GM12864 (cell line): Measurements from ENCODE around the gene RXFP1.

Experiments
- DNase-seq: peaks from one replicate; pipeline ENCODE4 v3.0.0-alpha.2; 2011; ENCODE audit warnings: low read depth
- H3K4me3 ChIP-seq: 2 replicates; pipeline ENCODE4 v1.5.1; 2011; ENCODE audit warnings: mild to moderate bottlenecking, low read depth, low read length, control low read depth
- TF ChIP-seq, protein P1 (sequence below): IDR thresholded peaks from 2 replicates; pipeline ENCODE4 v1.5.1; 2011; ENCODE audit warnings: low read depth, mild to moderate bottlenecking, moderate library complexity, low read length, control low read depth, inconsistent platforms; ENCODE audit errors: missing control alignments

The RXFP1 gene

GRCh38 chr4:158673633-158674032, 152.0 kb downstream of the RXFP1 start:
- TF ChIP-seq, protein P1, sequence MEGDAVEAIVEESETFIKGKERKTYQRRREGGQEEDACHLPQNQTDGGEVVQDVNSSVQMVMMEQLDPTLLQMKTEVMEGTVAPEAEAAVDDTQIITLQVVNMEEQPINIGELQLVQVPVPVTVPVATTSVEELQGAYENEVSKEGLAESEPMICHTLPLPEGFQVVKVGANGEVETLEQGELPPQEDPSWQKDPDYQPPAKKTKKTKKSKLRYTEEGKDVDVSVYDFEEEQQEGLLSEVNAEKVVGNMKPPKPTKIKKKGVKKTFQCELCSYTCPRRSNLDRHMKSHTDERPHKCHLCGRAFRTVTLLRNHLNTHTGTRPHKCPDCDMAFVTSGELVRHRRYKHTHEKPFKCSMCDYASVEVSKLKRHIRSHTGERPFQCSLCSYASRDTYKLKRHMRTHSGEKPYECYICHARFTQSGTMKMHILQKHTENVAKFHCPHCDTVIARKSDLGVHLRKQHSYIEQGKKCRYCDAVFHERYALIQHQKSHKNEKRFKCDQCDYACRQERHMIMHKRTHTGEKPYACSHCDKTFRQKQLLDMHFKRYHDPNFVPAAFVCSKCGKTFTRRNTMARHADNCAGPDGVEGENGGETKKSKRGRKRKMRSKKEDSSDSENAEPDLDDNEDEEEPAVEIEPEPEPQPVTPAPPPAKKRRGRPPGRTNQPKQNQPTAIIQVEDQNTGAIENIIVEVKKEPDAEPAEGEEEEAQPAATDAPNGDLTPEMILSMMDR = no peak
- no peak for DNase-seq
- no peak overlapping the region for H3K4me3 ChIP-seq

- TF ChIP-seq, protein P1 = no peak
- H3K4me3 ChIP-seq = no peak overlapping the region
- DNase-seq = no peak
Observed at GRCh38 chr4:158676076-158676475, 154.4 kb downstream of the RXFP1 start.

DNA sequence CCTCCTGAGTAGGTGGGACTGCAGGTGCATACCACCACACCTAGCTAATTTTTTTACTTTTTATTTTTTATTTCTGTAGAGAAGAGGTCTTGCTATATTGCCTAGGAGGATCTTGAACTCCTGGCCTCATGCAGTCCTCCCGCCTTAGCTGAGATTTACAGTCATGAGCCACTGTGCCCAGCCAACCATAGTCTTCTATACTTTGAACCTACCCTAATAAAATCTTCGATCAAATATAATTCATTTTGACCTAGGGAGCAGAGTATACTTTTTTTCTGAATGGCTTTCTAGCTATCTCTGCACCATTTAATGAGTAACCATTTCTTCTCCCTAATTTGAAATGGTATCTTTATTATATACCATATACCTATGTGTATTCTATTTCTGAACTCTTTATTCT, 157.1 kb downstream of the RXFP1 start:
- no peak for DNase-seq
- H3K4me3 ChIP-seq = no peak overlapping the region
- TF ChIP-seq, protein P1 = no peak

GRCh38 chr4:158681629-158682028, 159.9 kb downstream of the RXFP1 start:
- no peak for DNase-seq
- no peak overlapping the region for H3K4me3 ChIP-seq
- TF ChIP-seq, protein P1 = no peak

GRCh38 chr4:158682066-158682465, 160.4 kb downstream of the RXFP1 start:
- no peak overlapping the region for H3K4me3 ChIP-seq
- TF ChIP-seq, protein P1 = no peak
- no peak for DNase-seq

DNA sequence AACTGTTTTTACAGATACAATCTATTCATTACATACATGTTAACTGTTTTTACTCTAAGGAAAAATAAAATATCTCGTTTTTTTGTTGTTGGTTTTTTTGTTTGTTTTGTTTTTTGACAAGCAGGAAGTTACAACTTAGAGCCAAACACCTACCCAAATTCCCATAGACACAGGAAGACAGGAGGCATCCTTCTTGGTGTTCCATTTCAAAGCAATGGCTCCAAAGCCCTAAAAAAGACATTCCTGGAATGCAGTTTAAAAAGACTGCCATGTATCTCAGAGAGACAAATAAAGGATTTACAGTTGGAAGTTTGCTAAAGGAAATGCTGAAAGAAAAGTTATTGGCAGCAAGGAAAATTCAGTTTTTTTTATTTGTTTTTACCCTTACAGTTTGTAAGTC, 167.1 kb downstream of the RXFP1 start:
- DNase-seq = no peak
- TF ChIP-seq, protein P1 = no peak
- H3K4me3 ChIP-seq = no peak overlapping the region
